ENCODE results near the gene DNMT3L. TPM values are rescaled to one million over a fixed set of nuclear protein-coding genes. Genes with fewer than 3 reads are reported as not detected.
"Not testable (repeated sequence)": the region's sequence is repeated elsewhere in the genome, so short reads cannot be mapped to it uniquely, and the experiment has no call there.

The DNMT3L gene
- total RNA-seq, 1 experiment from 2014 or later = not detected

DNA sequence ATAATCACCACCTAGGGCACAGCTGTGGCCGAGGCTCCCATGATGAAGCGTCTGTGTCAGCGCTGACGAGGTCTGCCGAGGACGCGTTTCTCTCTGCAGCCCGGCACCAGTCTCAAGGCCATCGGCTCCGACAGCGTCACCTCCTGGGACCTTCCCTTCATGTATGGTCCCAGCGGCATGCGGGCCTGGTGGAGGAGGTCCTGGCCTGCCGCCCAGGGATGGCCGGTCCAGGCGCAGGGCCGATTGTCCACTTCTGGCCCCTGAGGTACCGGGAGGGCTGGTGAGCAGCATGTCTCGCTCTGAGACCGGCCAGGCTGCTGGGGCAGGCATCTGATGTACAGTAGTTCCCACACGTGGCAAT, 64.6 kb downstream of the DNMT3L start:
- not testable (repeated sequence) for DNase-seq (ENCODE audit: low read depth)

Other genes starting within 250 kb of the DNMT3L start
- 24.2 and 26.0 TPM in 2 replicates for gene TRAPPC10, start 249.6 kb downstream of the DNMT3L start, total RNA-seq (2014; rRNA removed; shearing (Covaris generic))
- gene PWP2, start 154.5 kb downstream of the DNMT3L start, total RNA-seq (2014; rRNA removed; shearing (Covaris generic)) = 10.1 and 14.8 TPM in 2 replicates
- 1.5 and 5.9 TPM in 2 replicates for gene GATD3, start 128.2 kb downstream of the DNMT3L start, total RNA-seq (2014; rRNA removed; shearing (Covaris generic))
- 0.21 and 0.57 TPM in 2 replicates for gene ICOSLG, start 21.0 kb downstream of the DNMT3L start, total RNA-seq (2014; rRNA removed; shearing (Covaris generic))
- gene AIRE, start 24.0 kb upstream of the DNMT3L start, total RNA-seq (2014; rRNA removed; shearing (Covaris generic)) = not detected in 2 replicates
- gene PFKL, start 38.2 kb upstream of the DNMT3L start, total RNA-seq (2014; rRNA removed; shearing (Covaris generic)) = 91.8 and 92.9 TPM in 2 replicates
- 23.5 and 60.9 TPM in 2 replicates for gene CFAP410, start 77.5 kb upstream of the DNMT3L start, total RNA-seq (2014; rRNA removed; shearing (Covaris generic))
- 4.4 and 9.1 TPM in 2 replicates for gene TRPM2, start 91.7 kb upstream of the DNMT3L start, total RNA-seq (2014; rRNA removed; shearing (Covaris generic))
- 0.06 and 0.17 TPM in 2 replicates for gene LRRC3, start 193.6 kb upstream of the DNMT3L start, total RNA-seq (2014; rRNA removed; shearing (Covaris generic))

All from Daoy (cell line).